GM18907 (cell line): ENCODE results near the gene IDH3A.

Experiments used
- ATAC-seq: cut with Tn5 transposase; IDR thresholded peaks from one replicate; pipeline ENCODE4 v1.9.1; 2021; ENCODE audit warnings: mild to moderate bottlenecking, moderate library complexity; ENCODE audit not compliant: unreplicated experiment

The IDH3A gene

DNA sequence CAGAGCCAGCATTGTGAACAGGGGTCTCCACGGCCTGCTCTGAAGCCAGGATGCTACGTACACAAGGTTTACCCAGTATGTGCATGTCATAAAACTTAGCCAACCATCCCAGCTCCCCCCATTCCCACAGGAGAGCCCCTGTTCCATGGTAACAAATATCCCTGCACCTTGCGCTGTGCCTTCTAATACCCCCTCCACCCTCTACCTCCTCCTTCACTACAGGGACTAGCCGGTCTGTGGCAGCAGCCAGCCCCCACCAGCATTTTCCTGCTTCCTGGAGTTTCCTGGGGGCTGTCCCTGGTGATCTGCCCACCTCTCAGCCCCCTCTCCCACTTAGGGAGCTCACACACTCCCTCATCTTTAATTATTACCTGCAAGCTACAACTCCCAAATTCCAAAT, 64.8 kb downstream of the IDH3A start:
- no peak for ATAC-seq

DNA sequence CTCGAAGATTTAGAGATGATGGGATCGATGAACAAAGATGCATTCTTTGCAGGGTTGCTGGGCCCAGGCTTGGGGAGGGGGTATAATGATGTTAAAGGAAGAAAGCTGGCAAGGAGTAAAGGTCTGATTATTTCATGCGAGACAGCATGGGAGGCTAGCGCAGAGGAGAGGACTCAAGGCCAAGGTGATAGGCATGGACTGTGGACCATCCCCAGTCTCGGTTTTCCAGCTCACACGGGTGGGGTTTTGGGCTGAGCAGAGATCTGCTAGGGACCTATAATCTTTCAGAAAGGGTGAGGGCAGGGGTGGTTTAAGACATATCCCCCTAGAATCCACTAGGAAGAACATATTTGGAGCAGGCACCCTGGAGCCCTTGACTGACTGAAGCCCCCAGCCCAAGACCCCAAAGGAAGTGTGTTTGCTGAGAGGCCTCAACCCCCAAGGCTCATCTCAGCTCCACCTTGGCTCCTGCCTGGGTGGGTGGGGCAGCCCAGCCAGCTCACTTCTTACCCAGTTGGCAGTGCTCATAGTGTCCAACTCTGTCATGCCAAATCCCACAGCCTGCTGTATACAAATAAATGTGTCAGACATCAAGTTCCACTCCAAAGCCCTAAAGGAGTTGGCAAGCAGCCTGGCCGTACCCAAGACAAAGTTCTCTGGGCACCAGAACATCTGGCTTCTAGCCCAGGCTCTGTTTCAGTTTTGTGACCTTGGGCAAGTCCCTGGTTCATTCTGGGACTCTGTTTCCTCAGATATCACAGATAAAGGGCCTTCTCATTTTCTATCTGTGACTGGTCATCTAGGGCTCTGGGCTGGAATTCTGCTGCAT, 67.3 kb downstream of the IDH3A start:
- no peak for ATAC-seq

DNA sequence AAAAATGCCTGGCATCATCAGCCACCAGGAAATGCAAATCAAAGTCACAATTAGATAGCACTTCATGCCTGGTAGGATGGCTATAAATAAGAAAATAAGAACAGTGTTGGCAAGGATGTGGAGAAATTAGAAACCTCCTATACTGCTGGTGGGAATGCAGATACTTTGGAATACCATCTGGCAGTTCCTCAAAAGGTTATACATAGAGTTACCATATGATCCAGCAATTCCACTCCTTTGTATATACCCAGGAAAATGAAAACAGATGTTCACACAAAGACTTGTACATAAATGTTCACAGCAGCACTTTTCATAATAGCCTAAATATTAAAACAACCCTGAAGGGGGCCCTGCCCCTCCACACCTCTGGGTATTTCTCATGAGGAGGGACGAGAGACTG, 71.6 kb downstream of the IDH3A start:
- no peak for ATAC-seq
